HG03196 (cell line): ENCODE measurements around the gene PMAIP1.

Source experiments
- ATAC-seq: cut with Tn5 transposase; IDR thresholded peaks from one replicate; pipeline ENCODE4 v1.9.1; 2021; ENCODE audit not compliant: unreplicated experiment

PMAIP1 gene

DNA sequence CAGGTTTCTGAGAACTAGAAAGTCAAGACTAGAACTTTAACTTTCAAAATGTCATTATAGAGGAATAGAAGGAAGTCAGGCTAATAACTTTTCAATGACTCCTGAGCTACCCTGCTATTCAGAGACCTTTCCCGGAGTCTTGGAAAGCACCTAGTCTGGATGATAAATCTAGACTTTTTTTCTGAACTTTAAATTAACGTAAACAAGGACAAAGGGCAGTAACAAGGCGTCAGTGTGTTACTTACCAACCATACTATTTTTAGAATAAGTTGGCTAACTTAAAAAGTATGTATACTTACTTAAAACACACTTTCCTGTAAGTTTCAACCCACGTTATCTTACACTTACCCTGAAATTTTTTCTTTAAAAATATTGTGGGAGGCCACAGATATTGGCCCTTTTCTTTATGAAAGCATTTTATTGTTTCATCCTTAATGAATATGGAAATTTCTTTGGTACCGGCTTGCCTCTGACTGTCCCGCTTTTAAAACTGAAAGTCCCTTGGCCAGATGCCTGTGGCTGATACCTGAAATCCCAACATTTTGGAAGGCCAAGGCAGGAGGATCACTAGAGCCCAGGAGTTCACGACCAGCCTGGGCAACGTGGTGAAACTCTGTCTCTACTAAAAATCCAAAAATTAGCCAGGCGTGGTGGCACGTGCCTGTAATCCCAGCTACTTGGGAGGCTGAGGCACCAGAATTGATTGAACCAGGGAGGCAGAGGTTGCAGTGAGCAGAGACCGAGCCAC, 9.7 kb downstream of the PMAIP1 start:
- no peak for ATAC-seq

DNA sequence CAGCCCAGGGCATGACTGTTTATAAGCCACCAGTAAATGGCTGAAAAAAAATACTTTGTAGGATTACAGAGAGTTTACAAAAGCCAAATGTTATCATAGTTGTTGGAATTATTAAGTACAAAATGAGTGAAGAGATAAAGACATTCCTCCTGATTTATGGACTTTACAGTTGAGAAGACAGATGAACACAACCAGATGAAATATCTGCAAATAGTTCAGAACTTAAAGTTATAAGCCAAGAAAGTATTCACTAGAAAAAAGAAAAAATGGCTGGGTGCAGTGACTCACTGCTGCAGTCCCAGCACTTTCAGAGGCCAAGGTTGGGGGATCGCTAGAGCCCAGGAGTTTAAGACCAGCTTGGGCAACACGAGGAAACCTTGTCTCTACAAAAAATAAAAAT, 11.2 kb downstream of the PMAIP1 start:
- no peak for ATAC-seq

- ATAC-seq = no peak
These were observed 11.8 kb downstream of the PMAIP1 start for GRCh38 chr18:59911600-59911999.

DNA sequence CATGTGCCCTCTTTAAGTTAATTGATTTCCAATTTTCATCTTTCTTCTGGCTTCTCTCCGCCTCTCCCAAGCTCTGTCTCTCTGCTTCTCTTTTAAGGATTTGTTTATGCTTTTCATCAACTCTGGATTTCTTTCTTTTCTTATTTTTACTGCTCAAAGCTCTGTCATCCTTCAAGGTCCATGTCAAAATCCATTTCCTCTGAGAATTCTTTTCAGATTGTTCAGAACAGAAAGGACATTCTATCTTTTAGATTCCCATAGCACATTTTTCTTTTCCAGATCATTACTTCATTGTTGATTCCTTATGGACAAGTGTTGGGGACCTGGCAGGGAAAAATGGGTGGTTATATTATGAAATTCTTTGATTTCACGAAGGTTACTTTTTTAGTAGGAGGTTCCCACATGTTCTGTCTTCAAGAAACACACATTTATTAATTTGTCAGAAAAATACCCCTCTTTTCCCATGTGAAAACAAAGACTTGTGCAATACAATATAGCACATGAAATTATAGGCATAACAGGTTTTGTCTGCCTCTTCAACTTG, 12.3 kb downstream of the PMAIP1 start:
- ATAC-seq = no peak

GRCh38 chr18:59915606-59916005, 15.8 kb downstream of the PMAIP1 start:
- no peak for ATAC-seq

DNA sequence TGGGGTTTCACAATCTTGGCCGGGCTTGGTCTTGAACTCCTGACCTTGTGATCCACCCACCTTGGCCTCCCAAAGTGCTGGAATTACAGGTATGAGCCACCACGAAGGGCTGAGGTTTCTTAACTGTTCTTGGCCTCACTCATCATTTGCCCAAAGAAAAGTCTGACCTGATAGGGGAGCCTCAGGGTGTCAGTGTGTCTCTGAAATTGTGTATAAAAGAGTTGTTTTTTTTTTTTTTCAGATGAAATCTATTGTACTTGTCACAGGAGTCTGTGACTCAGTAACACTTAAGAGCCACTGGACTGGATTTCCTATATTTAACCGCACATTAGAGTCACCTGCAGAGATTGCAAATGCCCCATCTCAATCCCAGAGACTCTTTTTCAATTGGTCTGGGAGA, 16.9 kb downstream of the PMAIP1 start:
- ATAC-seq = no peak

- ATAC-seq = no peak
These were observed 17.6 kb downstream of the PMAIP1 start for GRCh38 chr18:59917422-59917821.

- peak; percentile 59 for ATAC-seq
These were observed 18.5 kb downstream of the PMAIP1 start for GRCh38 chr18:59918320-59918755.

DNA sequence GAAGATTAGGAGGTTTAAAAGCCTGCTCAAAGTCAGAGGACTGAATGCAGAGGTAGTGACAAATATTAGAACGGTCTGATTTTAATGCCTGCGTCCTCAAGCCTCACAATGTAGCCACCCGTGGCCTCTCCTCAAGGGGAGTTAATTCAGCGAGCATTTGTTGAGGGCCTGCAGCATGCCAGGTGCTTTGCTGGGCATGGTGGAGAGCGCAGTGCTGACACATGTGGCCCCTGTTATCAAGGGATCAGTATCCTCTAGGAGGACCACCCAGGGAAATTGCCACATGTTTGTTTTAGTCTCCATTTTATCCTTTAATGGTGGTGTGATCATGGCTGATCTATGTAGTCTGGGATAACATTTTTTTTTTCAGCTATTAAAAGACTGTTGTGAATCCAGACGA, 19.2 kb downstream of the PMAIP1 start:
- ATAC-seq = no peak

- ATAC-seq = peak; percentile 30
These were observed 21.6 kb downstream of the PMAIP1 start for GRCh38 chr18:59921384-59921891.

DNA sequence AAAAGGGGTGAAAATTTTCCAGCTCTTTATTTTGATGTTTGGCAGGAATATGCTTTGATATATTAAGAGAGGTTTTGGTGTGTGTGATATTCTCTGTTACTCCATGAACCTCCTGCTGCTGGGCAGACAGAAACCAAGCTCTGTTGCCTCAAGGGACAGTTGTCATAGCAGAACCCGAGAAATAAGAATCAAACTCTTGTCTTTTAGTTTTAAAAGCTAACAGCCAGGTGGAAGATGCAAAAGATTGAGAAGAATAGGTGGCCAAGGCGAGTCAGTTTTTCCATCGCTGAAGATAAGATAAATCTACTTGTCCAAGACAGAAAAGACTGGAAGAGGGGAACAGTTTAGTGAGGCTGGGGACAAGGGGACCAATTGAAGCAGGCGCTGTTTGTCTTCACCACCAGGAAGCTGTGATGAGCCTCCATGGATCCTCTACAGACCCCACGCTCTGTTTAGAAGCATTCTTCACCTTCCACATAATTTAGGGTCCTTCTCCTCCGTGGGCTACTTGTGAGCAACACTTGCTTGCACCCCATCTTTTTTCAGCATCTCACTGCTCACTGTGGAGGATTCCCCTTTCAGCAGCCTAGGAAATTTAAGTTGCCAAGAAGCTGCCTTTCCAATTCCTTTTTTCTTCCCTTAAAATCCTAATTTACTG, 23.9 kb downstream of the PMAIP1 start:
- peak; percentile 40 for ATAC-seq

DNA sequence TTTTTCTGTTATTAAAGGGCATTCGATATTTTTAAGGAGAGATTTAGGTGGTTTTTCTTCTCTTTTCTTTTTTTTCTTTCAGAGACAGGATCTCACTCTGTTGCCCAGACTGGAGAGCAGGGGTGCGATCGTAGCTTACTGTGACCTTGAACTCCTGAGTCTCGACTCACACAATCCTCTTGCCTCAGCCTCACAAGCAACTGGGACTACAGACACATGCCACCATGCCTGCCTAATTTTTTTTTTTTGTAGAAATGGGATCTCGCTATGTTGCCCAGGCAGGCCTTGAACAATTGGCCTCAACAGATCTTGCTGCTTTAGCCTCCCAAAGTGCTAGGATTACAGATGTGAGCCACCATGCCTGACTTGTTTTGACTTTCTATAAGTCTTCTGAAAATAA, 26.3 kb downstream of the PMAIP1 start:
- ATAC-seq = no peak

GRCh38 chr18:59927246-59927825, 27.5 kb downstream of the PMAIP1 start:
- peak; percentile 74 for ATAC-seq

- no peak for ATAC-seq
These were observed 28.4 kb downstream of the PMAIP1 start for GRCh38 chr18:59928201-59928600.

DNA sequence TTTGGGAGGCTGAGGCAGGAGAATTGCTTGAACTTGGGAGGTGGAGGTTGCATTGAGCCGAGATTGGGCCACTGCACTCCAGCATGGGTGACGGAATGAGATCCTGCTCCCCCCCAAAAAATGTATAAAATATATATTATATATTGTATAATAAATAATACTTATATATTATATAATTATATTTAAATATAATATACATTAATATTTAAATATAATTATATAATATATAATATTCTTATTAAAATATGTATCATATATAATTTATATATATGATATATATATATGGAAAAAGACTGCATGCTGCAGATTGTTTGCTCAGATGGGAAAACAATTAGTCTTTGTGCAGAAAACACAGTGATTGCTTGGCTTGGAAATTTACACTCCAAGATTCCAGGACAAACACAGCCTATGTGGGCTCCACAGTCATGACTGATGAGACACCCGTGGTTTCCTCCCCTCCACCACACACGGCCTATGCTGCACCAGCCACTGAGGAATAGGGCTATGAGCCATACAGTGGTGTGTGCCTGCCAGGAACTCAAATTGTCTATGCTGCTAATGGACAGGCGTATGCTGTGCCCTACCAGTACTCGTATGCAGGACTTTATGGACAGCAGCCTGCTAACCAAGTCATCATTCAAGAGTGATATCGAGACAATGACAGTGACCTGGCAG, 30.0 kb downstream of the PMAIP1 start:
- no peak for ATAC-seq

GRCh38 chr18:59932401-59932800, 32.6 kb downstream of the PMAIP1 start:
- ATAC-seq = no peak

GRCh38 chr18:59938676-59939075, 38.9 kb downstream of the PMAIP1 start:
- ATAC-seq = no peak

DNA sequence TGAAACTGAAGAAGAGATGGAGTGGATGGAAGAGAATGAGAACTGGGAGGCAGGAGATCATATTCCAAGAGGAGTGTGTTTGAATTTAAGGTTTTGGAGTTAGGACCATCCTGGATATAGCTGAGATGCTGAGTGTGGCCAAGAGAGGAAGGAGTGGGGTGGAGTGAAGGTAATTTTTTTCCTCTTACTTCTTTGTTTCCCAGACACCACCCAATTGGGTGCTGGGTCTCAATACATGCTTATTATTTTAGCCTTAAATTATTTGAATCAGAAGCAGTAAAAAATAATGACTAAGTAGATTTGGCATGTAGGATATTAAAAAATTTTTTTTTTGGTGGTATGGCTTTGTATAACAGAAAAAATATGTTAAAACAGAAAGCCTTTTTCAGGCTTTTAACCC, 39.3 kb downstream of the PMAIP1 start:
- ATAC-seq = no peak

DNA sequence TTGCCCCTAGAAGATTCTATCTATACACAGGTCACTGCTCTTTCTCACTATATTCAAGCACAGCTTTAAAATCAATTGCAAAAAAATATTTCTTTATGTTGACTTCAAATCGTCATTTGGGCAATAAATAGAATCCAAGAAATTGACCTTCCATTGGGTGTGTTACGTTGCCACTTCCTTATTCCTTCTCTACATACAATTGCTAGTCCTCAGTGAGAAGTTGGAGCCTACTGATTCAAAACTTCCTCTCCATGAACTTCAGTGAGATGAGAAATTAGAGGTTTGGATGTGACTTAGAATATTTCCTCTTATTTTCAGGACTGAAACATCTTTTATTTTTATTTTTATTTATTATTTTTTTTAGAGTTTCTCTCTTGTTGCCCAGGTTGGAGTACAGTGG, 40.3 kb downstream of the PMAIP1 start:
- no peak for ATAC-seq

DNA sequence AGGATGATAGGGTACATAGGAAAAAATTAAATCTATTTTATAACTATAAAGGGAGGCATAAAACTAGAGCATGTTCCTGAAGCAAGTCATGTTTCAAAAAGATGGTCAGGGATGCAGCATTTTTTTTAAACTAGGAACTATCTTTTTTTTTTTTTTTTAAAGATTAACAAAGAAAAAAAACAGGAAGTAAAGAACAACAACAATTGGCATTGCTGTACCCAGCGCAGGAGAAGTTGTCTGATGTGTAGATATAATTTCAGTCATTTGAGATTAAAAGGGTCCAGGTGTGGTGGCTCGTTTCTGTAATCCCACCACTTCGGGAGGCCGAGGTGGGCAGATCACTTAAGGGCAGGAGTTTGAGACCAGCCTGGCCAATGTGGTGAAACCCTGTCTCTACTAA, 41.5 kb downstream of the PMAIP1 start:
- no peak for ATAC-seq

- ATAC-seq = no peak
These were observed 42.8 kb downstream of the PMAIP1 start for GRCh38 chr18:59942601-59943000.
